GM21360 (cell line): ENCODE data around the gene CIAO2B.
"Not testable (repeated sequence)": the region's sequence is repeated elsewhere in the genome, so short reads cannot be mapped to it uniquely, and the experiment has no call there.

Experiments
- ATAC-seq: cut with Tn5 transposase; IDR thresholded peaks from one replicate; pipeline ENCODE4 v1.9.1; 2021; ENCODE audit warnings: mild to moderate bottlenecking, moderate library complexity; ENCODE audit not compliant: unreplicated experiment

The CIAO2B gene

DNA sequence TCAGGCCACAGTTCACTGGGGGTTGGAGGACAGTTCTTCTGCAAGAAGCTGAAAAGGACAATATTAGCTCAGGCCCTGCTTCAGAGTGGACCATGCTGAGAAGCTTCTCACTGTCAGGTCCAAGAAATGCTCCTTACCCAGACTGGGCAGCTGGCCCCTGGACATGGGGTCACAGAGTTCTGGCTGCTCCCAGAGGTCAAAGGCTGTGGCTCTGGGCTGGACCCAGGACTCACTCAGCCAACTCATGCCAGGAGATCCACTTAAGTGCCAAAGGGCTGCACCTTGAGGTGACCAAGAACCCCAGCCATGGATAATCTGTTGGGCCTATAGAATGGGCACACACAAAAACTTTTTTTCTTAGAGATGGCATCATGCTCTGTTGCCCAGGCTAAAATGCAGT lies 5.2 kb upstream of the CIAO2B start:
- no peak for ATAC-seq

- ATAC-seq, result no peak
Measured at GRCh38 chr16:66937725-66938337, 3.6 kb upstream of the CIAO2B start.

GRCh38 chr16:66936889-66937554 lies 2.8 kb upstream of the CIAO2B start:
- no peak for ATAC-seq

DNA sequence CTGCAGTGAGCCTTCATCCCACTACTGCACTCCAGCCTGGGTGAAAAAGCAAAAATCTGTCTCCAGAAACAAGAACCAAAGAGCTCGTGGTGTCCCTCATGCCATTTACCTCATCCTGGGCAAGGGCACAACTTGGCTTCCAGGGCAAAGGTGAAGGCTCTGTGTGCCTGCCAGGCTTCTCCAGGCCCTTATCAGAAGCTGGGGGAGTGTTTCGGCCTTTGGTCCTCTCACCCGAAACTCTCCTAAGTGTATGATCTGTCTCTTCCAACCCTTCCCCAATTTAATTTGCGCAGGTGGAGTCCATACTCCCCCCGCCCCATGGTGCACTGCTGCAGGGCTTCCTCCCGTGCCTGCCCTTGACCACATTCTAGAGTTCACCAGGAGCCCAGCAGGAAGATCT lies 2.3 kb upstream of the CIAO2B start:
- no peak for ATAC-seq

- no peak for ATAC-seq
Measured at GRCh38 chr16:66935314-66936011, 1.3 kb upstream of the CIAO2B start, which contains the start of gene CES2. CES2 (plus strand) TSS chr16:66935516; CDS start chr16:66935636, 120 bp downstream.

DNA sequence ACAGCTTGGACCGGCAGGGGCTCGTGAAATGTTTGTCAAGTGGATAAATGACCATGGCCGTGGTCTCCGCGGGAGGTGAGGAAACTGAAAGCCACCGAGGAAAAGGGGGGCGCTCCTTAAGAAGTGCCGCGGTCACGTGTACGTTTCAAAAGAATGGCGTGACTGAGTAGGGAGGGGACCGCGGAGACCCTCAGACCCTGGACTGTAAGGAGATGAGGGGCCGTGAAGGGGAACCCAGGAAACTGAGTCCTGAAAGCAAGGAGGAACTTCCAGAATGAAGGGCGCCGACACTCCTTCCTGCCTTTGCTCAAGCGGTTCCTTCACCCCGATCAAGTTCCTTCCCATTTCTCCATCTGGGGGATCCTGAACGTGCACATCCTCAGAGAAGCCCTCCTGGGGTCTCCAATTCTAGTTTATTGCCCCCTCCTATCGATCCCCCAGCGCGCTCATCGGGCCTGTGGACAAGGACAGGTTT lies 674 bp upstream of the CIAO2B start:
- ATAC-seq, result not testable (repeated sequence)

GRCh38 chr16:66933776-66934137 lies 445 bp downstream of the CIAO2B start:
- no peak for ATAC-seq

- ATAC-seq, result no peak
Measured at GRCh38 chr16:66932076-66932475, 2.1 kb downstream of the CIAO2B start.

- no peak for ATAC-seq
Measured at GRCh38 chr16:66931665-66932064, 2.5 kb downstream of the CIAO2B start.

DNA sequence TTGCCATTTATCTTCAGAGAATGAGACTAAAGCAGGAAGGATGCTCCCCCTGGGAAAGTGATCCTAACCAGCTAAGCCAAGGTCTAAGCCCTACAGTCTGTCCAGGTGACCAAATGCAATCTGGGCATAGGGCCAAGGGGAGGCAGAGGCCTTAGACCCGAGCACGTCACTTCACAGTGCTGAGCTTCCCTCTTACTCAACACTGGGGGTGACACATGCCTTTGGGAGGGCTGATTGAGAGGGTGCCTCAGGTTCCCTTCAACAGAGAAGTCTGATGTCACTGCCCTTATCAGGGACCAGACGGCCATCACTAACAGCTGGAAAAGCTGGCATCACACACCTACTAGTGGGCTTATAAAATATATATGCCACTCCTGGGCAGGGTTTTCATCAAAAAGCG lies 4.0 kb downstream of the CIAO2B start:
- no peak for ATAC-seq

GRCh38 chr16:66928702-66929388 lies 5.4 kb downstream of the CIAO2B start:
- no peak for ATAC-seq

- ATAC-seq, result no peak
Measured at GRCh38 chr16:66927918-66928649, 6.1 kb downstream of the CIAO2B start.

DNA sequence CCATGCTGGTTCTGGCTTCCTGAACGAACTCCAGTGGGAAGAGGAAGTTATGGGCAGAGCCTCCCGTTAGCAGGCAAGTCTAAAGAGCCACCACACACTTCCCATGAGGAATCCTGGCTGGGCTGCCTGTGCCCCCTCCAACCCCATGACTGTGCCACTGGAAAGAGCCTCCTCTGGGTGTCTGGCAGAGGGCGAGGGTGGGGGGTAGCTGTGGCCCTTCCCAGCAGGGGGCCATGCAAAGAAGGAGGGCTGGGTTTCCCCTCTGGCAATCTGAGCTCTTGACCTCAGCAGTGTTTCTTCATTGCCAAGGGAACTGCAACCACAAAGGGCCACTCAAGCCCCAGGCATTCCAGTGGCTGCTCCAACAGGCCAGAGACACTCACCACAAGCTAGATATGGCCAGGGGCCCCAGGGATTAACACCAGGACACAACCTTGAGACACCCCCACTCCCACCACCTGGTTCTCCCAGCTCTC lies 7.2 kb downstream of the CIAO2B start:
- ATAC-seq, result no peak

DNA sequence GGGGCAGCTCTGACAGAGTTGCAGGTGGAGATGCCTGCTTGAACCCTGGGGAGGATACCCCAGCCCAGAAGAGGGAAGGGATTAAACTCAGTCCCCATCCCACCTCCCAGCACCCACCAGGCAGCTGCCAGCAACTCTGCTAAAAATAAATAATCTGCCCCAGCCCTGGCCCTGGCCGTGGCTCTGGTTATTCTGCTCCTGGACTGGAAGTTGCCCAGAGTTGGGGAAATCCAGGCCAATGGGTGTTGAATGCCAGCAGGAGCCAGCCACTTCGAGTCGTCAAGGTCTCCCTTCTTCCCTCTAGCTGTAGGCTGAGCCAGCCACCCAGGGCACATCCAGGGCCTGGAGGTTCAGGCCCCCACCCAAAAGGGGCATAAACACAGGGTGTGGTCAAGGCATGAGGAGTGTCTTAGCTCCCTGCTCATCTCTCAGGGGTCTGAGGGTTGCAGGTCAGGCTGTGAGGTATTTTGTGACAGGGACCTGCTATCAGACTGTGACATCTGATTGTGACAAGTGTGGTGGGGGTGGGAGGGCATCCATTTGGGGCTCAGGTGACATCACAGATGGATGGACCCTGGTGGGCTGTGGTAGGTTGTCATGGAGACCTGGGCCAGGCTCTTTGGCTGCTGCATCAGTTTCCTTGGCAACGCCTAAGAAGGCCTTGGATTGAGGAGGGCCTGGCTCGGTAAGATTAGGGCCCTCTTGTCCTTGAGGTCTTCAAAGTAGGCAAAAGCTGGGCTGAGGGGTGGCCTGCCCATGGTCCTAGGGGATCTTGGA lies 7.8 kb downstream of the CIAO2B start:
- no peak for ATAC-seq

DNA sequence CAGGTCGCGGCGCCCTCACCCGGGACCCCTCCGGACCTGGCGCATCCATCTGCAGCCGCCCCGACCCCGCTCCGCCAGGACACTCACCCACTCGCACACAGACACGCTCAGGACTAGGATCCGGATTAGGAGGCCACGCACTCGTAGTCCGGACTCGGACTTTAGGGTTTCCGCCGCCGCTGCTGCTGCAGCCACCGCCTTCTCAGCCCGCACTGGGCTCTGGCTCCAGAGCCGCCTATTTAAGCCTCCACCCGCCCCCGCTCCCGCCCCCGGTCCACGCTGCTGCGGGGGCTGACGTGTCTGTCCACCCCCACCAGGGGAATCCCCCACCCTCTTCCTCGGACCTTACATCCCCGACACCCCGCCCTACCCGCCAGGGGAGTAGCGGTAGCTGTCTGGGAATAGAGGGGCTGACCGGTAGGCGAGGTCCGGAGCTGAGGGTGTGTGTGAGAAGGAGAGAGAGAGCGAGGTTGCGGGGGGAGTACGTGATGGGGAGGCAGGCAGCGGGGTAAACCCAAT lies 8.8 kb downstream of the CIAO2B start, which contains the start of gene RRAD:
TSS of gene RRAD (minus strand) at position 214 of the 519 bp plus-strand sequence. CDS start 356 bp downstream, outside the sequence.
- no peak for ATAC-seq

GRCh38 chr16:66924527-66925321 lies 9.5 kb downstream of the CIAO2B start:
- ATAC-seq, result no peak

DNA sequence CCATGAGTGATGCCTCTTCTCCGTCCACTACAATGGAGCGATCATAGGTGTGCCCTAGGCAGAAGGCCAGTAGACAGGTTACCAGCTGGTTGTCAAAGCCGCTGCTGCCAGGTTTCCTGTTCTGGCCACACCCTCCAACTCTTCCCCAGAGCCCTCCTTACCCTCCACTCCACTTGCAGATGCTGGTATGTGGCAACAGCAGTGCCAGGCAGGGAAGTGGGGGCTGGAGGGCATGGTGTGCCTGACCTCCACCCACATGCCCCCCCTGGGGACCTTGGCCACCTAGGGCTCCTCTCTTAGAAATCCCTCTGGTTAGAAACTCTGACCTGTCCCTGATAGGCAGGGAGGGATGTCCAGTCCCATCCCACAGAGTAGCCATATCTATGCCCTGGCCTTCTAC lies 10.3 kb downstream of the CIAO2B start:
- no peak for ATAC-seq

DNA sequence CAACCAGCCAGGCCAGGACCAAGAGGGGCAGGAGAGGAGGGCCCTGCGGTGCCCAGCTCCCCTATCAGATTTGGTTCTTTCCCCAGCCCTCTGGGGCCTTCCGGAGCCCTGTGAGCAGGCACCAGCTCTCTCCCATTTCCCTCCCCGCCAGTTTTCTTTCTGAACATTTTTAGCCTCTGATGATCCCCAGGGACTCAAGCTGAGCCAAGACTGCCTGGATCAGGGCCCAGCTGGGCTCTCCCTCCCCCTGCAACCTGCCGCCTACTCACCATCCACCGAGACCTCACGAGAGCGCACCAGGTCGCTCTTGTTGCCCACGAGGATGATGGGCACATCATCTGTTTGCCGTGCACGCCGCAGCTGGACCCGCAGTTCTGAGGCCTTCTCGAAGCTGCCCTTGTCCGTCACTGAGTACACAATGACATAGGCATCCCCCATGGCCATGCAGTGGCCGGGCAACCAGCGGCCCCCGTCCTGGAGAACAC lies 10.9 kb downstream of the CIAO2B start:
- no peak for ATAC-seq
